Right ventricle myocardium superior (tissue), 1 donor: ENCODE measurements around the gene PAFAH1B2. TPM values are rescaled to one million over a fixed set of nuclear protein-coding genes. Genes with fewer than 3 reads are reported as not detected.
"Not testable (repeated sequence)": the region's sequence is repeated elsewhere in the genome, so short reads cannot be mapped to it uniquely, and the experiment has no call there.

Experiments used
- ATAC-seq: fragments of 200-7000 bp; cut with Tn5 transposase; one replicate; pipeline ENCODE4 v1.9.1; 2020; ENCODE audit warnings: mild to moderate bottlenecking; ENCODE audit not compliant: poor library complexity
- DNase-seq: peaks from one replicate; pipeline ENCODE4 v3.0.0-alpha.2; 2020
- intact Hi-C: fragments of 100-400 bp; cut with DNase I; formaldehyde crosslinking; loops from one replicate; pipeline ENCODE4 v1.11.2; 2022
- total RNA-seq: library from RNA; stranded (reverse); fragmentation: NEBNext Ultra II Directional; extraction: Animal tissue kit (Norgen Biotek cat#: 25700); gene quantifications from one replicate; pipeline ENCODE4 v1.2.1, GENCODE V29; 2021
- donor health status: DM: no; HTN: yes; CAD: no; lungs with severe emphysema.

PAFAH1B2 gene
- total RNA-seq, 1 donor from 2014 or later: 42.6 TPM

DNA sequence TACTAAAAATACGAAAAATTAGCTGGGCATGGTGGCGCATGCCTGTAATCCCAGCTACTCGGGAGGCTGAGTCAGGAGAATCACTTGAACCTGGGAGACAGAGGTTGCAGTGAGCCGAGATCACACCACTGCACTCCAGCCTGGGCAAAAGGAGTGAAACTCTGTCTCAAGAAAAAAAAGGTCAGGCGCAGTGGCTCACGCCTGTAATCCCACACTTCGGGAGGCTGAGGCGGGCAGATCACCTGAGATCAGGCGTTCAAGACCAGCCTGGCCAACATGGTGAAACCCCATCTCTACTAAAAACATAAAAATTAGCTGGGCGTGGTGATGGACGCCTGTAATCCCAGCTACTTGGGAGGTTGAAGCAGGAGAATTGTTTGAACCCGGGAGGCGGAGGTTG lies 39.1 kb downstream of the PAFAH1B2 start:
- intact Hi-C loops: loop anchor here (5.0 kb wide), 1 partner anchor 39 kb away; no protein-coding TSS in a partner anchor
- not testable (repeated sequence) for DNase-seq, ATAC-seq

DNA sequence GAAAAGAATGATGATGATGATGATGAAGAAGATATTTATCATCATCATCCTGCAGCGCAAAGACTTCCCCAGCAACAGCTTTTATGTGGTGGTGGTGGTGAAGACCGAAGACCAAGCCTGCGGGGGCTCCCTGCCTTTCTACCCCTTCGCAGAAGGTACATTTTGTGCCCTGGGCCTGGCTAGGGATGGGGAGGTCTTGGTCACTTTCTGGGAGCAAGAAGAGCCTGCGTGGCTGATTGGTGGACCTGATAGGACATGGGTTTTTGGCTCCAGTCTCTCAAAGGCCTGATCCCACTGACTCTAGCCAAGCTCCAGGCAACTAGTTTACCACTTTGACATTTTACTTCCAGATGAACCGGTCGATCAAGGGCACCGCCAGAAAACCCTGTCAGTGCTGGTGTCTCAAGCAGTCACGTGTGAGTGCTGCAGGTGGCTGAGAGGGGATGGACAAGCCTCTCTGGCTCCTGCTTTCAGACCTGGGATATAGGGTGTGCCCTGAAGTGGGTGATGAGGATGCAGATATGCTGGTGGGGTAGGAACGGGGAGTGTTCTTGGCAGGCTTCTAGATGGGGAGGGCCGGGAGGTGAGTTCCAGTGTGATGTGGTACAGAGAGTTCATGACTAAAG lies 39.8 kb downstream of the PAFAH1B2 start:
- ATAC-seq: no peak
- DNase-seq: no peak
- intact Hi-C loops: loop anchor here (5.0 kb wide), 1 partner anchor 38 kb away; no protein-coding TSS in a partner anchor

DNA sequence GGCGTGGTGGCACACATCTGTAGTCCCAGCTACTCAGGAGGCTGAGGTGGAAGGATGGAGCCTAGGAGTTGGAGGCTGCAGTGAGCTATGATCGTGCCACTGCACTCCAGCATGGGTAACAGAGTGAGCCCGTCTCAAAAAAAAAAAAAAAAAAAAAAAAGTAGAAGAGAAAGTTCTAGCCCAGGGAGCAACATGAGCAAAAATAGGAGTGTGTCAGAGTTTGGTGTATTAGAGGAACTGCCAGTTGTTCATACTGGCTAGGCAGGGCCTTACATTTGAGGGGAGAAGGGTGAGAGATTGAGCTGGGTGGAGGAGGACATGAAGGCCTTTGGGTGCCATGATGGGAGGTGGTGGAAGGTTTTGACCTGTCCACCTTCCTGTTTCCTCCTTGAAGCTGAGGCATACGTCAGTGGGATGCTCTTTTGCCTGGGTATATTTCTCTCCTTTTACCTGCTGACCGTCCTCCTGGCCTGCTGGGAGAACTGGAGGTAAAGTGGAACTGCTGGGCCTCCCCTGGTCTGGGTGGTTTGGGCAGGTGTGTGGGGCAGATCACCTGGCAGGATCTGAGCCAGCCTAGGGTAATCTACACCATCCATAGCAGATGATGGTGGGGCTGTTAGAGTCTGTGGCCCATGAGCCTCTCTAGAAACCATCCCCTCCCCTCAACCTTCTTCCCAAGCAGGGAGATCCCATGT lies 41.8 kb downstream of the PAFAH1B2 start:
- no peak for ATAC-seq
- intact Hi-C loops: no loop called here
- DNase-seq: no peak

DNA sequence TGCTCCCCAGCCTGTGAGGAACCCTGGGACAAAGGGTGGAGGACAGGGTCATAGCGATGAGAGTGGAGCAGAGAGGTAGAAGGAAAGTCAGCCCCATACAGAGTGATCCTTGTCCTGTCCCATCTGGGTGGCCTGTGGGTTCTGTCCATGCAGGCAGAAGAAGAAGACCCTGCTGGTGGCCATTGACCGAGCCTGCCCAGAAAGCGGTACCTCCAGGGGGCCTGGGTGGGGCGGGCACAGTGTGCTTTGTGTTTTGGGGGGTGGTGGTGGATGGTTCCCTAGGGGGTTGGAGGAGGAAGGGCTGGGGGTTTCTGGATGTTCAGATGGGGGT lies 42.3 kb downstream of the PAFAH1B2 start:
- intact Hi-C loops: no loop called here
- no peak for DNase-seq
- no peak for ATAC-seq

DNA sequence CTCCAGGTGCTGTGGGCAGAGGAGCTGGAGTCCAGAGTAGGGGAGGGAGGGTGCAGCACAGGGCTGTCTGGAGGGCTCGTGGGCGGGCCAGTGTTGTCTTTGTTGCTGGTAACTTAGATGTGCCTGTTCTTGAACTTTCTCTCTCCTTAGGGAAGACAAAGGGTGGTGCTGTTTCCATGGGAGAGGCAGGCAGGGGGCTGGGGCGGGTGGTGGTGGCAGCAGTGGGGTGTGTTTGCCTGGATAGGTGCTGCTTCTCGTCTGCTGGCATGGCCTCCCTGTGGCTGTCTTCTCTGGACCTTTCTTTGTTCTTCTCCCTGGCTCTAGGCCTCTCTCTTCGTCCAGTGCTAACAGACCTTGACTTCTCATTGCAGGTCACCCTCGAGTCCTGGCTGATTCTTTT lies 42.9 kb downstream of the PAFAH1B2 start:
- DNase-seq (no peak), ATAC-seq (no peak)
- intact Hi-C loops: no loop called here

DNA sequence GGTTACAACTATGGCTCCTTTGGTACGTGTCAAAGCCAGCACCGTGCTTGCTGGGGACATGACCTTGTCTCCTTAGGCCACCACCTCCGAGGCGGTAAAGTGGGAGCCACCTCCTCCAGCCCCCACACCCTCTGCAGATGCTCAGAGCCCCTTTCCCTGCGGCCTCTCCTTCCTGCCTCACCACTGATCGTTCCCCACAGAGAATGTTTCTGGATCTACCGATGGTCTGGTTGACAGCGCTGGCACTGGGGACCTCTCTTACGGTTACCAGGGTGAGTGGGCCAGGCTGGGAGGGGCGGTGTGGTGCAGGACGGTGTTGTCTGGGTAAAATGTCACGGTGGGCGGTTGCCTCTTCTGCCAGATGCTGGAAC lies 43.3 kb downstream of the PAFAH1B2 start:
- DNase-seq (no peak), ATAC-seq (no peak)
- intact Hi-C loops: no loop called here

DNA sequence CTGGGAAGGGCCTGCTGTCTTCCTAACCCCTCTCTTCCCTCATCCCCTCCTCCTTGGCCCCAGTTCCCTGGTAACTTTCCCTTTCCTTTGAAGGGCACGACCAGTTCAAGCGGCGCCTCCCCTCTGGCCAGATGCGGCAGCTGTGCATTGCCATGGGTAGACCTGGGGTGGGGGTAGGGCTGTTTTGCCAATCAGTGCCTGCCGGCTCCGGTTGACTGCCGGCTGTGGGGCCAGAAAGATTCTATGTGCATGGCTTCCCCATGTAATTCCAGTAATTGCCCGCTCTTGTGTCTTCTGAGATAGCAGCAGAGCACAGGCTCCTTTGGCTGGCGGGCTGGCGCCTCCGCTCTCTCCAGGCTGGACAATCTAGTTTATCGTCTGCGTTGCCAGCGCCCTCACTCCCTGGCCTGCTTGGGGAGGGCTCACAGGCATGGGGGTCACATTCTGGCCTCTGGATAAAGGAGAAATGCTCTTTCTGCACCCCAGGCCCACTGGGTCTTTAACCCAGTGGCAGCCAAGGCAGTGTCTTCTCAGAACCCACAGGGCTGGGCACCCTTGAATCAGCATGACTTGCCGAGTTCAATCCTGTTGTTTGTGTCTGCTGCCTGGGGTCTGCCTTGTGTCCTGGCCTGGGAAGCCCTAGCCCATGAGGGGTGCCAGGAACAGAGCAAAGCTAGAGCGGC lies 43.9 kb downstream of the PAFAH1B2 start:
- intact Hi-C loops: no loop called here
- no peak for ATAC-seq
- no peak for DNase-seq

DNA sequence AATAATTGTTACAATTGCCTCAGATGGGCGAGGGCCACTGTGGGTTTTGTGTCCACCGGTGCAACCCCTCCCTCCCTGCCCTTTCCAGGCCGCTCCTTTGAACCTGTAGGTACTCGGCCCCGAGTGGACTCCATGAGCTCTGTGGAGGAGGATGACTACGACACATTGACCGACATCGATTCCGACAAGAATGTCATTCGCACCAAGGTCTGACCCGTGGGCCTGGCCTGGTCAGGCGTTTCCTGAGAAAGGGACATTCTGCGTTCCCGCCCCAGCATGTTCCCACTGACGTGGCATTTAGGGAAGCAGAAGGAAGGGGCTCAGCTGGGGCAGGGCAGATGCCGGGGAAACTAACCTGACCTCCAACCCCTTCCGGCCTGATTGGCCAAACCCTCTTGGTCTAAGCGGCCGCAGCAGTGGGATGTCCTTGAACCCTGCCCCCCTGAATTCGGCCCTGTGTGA lies 44.6 kb downstream of the PAFAH1B2 start:
- ATAC-seq (peak; percentile 44), DNase-seq (peak; percentile 69)
- intact Hi-C loops: no loop called here

DNA sequence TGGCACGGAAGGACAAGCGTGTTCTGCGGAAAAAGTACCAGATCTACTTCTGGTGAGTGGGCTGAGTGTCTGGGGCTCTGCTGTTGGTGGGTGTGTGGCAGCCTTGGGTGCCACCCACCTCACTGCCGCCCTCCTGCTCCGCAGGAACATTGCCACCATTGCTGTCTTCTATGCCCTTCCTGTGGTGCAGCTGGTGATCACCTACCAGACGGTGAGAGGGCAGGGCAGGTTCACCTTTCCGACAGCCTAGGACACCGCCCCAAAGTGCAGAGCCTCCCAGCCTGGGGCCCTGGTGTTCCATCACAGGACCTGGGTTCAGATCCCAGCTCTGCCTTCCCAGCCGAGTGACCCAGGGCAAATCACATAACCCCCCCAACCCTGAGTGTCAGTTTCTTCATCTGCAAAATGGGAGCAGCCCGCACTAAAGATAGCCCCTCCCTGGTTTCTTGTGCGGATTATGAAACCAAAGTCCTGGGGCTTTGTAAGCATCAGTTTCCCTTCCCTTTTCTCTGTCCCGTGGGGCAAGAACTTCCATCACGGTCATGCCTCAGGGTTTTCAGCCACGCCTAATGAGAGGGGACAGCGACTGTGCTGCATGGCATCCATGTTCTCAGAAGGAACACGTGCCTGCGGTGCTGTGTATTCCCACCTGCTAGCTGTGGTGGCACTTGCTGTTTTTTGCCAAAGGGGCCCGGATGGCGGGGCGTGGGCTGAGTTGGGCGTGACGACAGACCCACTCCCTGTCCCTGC lies 45.3 kb downstream of the PAFAH1B2 start:
- intact Hi-C loops: no loop called here
- DNase-seq (no peak), ATAC-seq (peak; percentile 50)

DNA sequence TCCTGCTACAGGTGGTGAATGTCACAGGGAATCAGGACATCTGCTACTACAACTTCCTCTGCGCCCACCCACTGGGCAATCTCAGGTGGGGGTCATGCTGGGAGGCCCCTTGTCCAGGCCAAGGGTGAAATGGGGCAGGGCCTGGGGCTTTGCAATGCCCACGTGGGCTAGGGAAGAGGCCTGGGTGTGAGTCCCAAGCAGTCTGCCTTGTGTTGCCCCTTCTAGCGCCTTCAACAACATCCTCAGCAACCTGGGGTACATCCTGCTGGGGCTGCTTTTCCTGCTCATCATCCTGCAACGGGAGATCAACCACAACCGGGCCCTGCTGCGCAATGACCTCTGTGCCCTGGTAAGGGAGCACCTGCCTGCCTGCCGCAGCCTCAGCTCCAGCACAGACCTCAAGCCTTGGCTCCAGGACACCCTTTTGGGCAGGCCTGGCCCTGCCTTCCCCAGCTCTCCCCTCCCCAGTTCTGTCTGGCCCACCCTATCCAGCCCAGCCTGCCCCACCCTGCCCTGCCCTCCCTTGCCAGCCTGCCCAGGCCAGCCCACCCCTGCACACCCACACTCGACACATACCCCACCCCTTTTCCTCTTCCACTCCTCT lies 46.0 kb downstream of the PAFAH1B2 start:
- no peak for ATAC-seq
- intact Hi-C loops: no loop called here
- no peak for DNase-seq

DNA sequence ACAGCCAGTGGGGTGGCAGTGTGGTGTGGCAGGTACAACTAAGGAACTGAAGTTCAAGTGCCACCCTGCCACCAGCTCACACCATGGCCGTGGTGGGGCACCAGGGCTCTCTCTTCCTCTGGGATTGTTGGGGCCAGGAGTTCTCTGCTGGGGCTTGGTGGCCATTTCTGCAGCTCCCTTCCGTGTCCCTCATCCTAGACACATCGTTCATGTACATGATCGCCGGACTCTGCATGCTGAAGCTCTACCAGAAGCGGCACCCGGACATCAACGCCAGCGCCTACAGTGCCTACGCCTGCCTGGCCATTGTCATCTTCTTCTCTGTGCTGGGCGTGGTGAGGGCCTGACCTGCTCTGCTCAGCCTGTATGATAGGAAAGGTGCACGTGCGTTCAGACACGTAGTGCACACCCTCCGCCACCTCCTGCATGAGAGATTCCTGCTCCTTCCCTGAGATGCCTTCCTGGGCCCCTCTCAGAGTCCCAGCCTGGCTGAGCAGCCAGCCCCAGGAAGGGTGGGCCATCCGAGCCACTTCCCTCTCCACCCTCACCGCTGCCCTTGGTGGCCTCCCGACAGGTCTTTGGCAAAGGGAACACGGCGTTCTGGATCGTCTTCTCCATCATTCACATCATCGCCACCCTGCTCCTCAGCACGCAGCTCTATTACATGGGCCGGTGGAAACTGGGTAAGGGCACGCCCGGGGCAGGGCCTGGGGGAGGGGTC lies 47.8 kb downstream of the PAFAH1B2 start:
- ATAC-seq (no peak), DNase-seq (no peak)
- intact Hi-C loops: no loop called here

DNA sequence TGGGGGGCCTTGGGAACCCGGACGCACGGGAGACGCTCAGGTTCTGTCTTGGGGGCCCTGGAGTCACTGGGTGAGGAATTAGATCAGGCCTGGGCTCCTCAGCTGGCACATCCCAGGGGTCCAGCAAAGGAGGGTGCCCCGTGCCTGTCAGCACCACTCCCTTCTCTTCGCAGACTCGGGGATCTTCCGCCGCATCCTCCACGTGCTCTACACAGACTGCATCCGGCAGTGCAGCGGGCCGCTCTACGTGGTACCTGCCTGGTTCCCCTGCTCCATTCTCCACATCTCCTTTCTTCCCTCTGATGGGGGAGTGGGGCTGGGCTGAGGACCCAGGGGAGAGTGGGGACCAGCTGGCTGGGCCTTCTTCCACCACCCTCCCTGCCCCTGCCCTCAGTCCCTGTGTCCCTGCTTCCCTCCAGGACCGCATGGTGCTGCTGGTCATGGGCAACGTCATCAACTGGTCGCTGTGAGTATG lies 48.4 kb downstream of the PAFAH1B2 start:
- intact Hi-C loops: no loop called here
- DNase-seq: no peak
- ATAC-seq: no peak

DNA sequence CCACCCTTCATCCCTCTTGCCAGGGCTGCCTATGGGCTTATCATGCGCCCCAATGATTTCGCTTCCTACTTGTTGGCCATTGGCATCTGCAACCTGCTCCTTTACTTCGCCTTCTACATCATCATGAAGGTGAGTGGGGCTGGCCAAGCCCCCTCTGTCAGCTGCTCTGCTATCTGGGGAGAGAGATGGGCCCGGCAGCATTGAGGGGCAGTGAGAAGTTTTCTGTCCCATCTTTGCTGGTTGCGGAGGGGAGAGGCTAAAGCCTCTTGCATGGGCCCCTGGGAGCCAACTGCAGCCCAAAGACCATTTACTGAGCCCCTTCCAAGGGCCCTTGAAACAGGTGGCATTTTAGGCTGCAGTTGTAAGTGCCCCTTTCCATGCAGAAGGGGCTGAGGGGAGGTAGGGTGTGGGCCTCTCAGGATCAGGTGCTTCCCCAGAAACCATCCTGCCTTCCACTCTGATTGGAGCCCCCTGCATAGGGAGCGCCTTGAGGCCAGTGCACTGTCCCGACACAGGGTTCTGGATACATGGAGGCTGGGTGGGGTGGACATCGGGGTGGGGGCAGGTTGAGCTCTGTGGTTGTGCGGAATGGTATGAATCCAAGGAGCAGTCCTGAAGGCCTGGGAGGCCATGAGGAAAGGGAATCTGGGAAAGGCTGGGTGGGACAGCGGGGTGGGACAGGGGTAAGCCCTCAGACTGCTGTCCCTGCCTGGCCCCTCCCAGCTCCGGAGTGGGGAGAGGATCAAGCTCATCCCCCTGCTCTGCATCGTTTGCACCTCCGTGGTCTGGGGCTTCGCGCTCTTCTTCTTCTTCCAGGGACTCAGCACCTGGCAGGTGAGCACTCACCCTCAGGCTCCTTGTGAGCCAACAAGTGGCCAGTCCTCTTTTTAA lies 49.3 kb downstream of the PAFAH1B2 start:
- DNase-seq (no peak), ATAC-seq (no peak)
- intact Hi-C loops: no loop called here

DNA sequence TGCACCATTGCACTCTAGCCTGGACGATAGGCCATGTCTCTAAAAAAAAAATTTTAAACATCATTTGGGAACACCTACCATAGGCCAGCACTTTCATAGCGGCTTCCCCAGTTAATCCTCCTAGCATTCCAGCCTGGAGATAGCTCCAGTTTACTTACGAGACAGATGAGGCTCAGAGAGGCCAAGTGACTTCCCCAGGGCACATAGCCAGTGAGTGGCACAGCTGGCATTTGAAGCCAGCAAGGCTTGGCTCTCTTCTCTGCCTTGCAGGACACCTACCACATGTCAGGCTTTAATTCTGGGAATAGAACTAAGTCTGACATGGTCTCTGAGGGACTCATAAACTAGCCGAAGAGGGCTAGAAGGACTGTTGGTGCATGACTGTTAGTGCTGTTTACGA lies 50.2 kb downstream of the PAFAH1B2 start:
- DNase-seq: no peak
- intact Hi-C loops: no loop called here
- ATAC-seq: no peak

DNA sequence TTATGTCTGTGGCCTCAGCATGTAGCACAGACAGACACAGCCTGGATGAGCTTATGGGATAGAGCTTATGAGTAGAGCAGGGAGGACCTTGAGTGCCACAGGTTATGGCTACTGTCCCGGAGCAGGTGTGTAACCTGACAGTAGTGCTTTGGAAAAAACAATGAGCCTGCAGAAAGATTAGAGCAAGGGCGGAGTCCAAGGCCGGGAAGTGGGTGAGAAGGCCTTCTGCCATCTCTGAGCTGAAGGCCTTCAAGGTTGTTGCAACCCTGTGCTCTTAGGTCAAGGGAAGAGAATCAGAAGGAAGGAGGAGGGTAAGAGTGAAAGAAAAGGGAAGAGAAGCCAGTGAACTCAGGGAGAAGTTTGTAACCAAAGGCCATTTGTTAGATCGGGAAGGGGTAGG lies 51.2 kb downstream of the PAFAH1B2 start:
- intact Hi-C loops: no loop called here
- no peak for DNase-seq
- ATAC-seq: no peak

DNA sequence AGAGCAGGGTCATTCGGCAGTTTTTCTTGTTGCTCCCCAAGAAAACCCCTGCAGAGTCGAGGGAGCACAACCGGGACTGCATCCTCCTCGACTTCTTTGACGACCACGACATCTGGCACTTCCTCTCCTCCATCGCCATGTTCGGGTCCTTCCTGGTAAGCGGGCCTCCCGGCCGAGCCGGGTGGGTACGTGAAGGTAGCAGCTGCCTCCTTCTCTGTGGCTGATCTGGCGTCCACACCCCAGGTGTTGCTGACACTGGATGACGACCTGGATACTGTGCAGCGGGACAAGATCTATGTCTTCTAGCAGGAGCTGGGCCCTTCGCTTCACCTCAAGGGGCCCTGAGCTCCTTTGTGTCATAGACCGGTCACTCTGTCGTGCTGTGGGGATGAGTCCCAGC lies 51.7 kb downstream of the PAFAH1B2 start:
- DNase-seq (no peak), ATAC-seq (no peak)
- intact Hi-C loops: no loop called here

DNA sequence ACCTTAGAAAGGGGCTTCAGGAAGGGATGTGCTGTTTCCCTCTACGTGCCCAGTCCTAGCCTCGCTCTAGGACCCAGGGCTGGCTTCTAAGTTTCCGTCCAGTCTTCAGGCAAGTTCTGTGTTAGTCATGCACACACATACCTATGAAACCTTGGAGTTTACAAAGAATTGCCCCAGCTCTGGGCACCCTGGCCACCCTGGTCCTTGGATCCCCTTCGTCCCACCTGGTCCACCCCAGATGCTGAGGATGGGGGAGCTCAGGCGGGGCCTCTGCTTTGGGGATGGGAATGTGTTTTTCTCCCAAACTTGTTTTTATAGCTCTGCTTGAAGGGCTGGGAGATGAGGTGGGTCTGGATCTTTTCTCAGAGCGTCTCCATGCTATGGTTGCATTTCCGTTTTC lies 52.9 kb downstream of the PAFAH1B2 start:
- intact Hi-C loops: no loop called here
- ATAC-seq (no peak), DNase-seq (no peak)
